ENCODE data around the gene RAD51B. TPM values are rescaled to one million over a fixed set of nuclear protein-coding genes. Genes with fewer than 3 reads are reported as not detected.

Gene RAD51B
- total RNA-seq, 1 experiment from 2014 or later = 29.9 TPM

DNA sequence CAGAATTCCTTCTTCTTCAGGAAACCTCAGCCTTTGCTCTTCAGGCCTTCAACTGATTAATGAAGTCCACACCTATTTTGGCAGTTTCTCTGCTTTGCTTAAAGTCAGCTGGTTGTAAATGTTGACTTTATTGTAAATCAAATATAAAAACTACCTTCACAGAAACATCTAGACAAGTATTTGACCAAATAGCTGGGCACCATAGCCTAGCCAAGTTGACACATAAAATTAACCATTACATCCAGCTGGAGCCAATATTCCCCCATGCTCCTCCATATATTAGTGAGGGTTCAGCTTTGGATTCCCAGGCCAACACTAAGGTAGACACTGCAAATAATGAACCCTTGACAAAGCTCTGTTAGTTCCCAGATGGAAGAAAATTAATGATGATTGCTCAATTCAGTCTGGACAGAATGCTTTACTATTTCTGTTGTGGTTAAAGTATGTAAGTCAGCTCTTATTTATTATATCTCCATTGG, 847.8 kb downstream of the RAD51B start:
- peak overlapping the region; percentile 84; the same call in 1 of the 2 replicates for H3K27ac ChIP-seq
- ChIA-PET POLR2A (ENCODE audit: unreplicated experiment) (no interaction called here), CTCF (interaction anchor here (0.6 to 1.0 kb wide), 2 partner anchors 9 to 141 kb away, joined by 3 to 4 read pairs; no protein-coding TSS in a partner anchor)
- intact Hi-C loops (cut with micrococcal nuclease; ENCODE audit: unreplicated experiment) = no loop called here
- H3K9me3 ChIP-seq (ENCODE audit: insufficient read depth, low read depth) = peaks cover 6% of the 10 kb centered on the region; the same call in 1 of the 2 replicates
- TF ChIP-seq EZH2 (IDR thresholded peaks at IDR 0.05; ENCODE audit: low read depth) (no peak), CTCF (conservative IDR thresholded peaks at IDR 0.05) (no peak)
- DNase-seq = no peak
- BruUV-seq (replicated peaks) = no TSS peak
- H3K4me1 ChIP-seq (replicated peaks; ENCODE audit: insufficient read depth) = peaks cover 74% of the 10 kb centered on the region
- H3K4me3 ChIP-seq = no peak overlapping the region
- H4K20me1 ChIP-seq (ENCODE audit: insufficient read depth) = no peaks in the 10 kb centered on the region
- H3K27me3 ChIP-seq (ENCODE audit: insufficient read depth, low read depth) = no peaks in the 10 kb centered on the region
- no peaks in the 10 kb centered on the region for H3K79me2 ChIP-seq (ENCODE audit: low read depth)
- no peak overlapping the region for H2AFZ ChIP-seq
- peaks cover 43% of the 10 kb centered on the region for H3F3A ChIP-seq (ENCODE audit: insufficient read depth, low read depth)
- no peaks in the 10 kb centered on the region for H3K36me3 ChIP-seq (ENCODE audit: low read depth)
- H3K4me2 ChIP-seq = no peak overlapping the region
- H3K9me2 ChIP-seq (ENCODE audit: insufficient read depth) = no peaks in the 10 kb centered on the region

DNA sequence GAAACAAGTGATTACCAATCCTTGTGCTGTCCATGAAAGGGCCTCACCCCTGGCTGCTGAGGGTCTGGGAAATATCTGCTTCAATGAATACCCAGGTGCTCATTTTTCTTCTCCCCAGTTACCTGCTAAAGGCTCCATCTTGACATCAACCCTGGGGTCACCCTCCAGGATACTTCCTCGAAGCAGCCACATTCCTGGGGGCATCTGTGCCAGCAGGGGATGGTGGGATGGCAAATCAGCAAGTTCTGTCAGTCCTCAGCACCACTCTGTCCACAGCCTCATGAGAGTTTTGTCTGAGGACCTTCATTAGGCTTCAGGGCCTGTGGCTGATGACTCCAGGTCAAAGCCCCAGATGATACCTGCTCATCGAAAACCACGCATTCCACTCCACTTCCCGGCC, 848.4 kb downstream of the RAD51B start:
- no peaks in the 10 kb centered on the region for H3K79me2 ChIP-seq (ENCODE audit: low read depth)
- POLR2A ChIA-PET (ENCODE audit: unreplicated experiment) = no interaction called here
- CTCF ChIA-PET = interaction anchor here (1.0 kb wide), 1 partner anchor 10 kb away, joined by 3 read pairs; no protein-coding TSS in a partner anchor
- intact Hi-C loops (cut with micrococcal nuclease; ENCODE audit: unreplicated experiment) = no loop called here
- no peak overlapping the region for H3K4me3 ChIP-seq
- H2AFZ ChIP-seq = no peak overlapping the region
- no peaks in the 10 kb centered on the region for H3K27me3 ChIP-seq (ENCODE audit: insufficient read depth, low read depth)
- peak overlapping the region; percentile 53; the same call in 1 of the 2 replicates for H3K4me2 ChIP-seq
- peak overlapping the region; percentile 84 for H3K27ac ChIP-seq
- DNase-seq = no peak
- H3K36me3 ChIP-seq (ENCODE audit: low read depth) = no peaks in the 10 kb centered on the region
- H3K4me1 ChIP-seq (replicated peaks; ENCODE audit: insufficient read depth) = peaks cover 81% of the 10 kb centered on the region
- peaks cover 49% of the 10 kb centered on the region for H3F3A ChIP-seq (ENCODE audit: insufficient read depth, low read depth)
- no peak for TF ChIP-seq EZH2 (IDR thresholded peaks at IDR 0.05; ENCODE audit: low read depth)
- no peak for TF ChIP-seq CTCF (conservative IDR thresholded peaks at IDR 0.05)
- H4K20me1 ChIP-seq (ENCODE audit: insufficient read depth) = no peaks in the 10 kb centered on the region
- BruUV-seq (replicated peaks) = no TSS peak
- H3K9me3 ChIP-seq (ENCODE audit: insufficient read depth, low read depth) = peaks cover 7% of the 10 kb centered on the region; the same call in 1 of the 2 replicates
- H3K9me2 ChIP-seq (ENCODE audit: insufficient read depth) = no peaks in the 10 kb centered on the region

DNA sequence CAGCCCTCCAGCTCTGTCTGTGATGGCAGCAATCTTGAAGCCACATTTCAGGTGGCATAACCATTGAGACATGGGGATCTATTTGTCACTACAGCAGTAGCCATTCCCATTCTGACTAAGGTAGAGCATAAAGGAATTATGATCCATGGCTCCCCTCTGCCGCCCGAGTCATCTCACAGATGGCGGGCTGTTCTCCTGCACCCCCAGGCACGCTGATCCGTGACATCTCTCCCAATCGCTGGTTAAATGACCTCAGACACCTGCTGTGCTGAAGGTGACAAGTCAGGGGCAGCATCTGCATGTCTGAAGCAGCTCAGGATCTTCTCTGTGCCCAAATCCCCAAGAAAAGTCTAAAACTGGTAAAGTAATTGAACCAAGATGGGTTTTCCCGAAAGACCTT, 849.0 kb downstream of the RAD51B start:
- CTCF ChIA-PET = interaction anchor here (1.0 kb wide), 1 partner anchor 10 kb away, joined by 3 read pairs; no protein-coding TSS in a partner anchor
- no peak for TF ChIP-seq CTCF (conservative IDR thresholded peaks at IDR 0.05)
- no peak for TF ChIP-seq EZH2 (IDR thresholded peaks at IDR 0.05; ENCODE audit: low read depth)
- BruUV-seq (replicated peaks) = no TSS peak
- peak overlapping the region; percentile 53 for H3K4me2 ChIP-seq
- no peak overlapping the region for H3K4me3 ChIP-seq
- H3K4me1 ChIP-seq (replicated peaks; ENCODE audit: insufficient read depth) = peaks cover 82% of the 10 kb centered on the region
- intact Hi-C loops (cut with micrococcal nuclease; ENCODE audit: unreplicated experiment) = no loop called here
- H3F3A ChIP-seq (ENCODE audit: insufficient read depth, low read depth) = peaks cover 54% of the 10 kb centered on the region
- no peaks in the 10 kb centered on the region for H3K9me2 ChIP-seq (ENCODE audit: insufficient read depth)
- peak overlapping the region; percentile 84 for H3K27ac ChIP-seq
- no peaks in the 10 kb centered on the region for H3K36me3 ChIP-seq (ENCODE audit: low read depth)
- no peak overlapping the region; the same call in 1 of the 2 replicates for H2AFZ ChIP-seq
- no peaks in the 10 kb centered on the region for H4K20me1 ChIP-seq (ENCODE audit: insufficient read depth)
- peaks cover 10% of the 10 kb centered on the region; the same call in 1 of the 2 replicates for H3K9me3 ChIP-seq (ENCODE audit: insufficient read depth, low read depth)
- H3K79me2 ChIP-seq (ENCODE audit: low read depth) = no peaks in the 10 kb centered on the region
- POLR2A ChIA-PET (ENCODE audit: unreplicated experiment) = interaction anchor here (0.6 kb wide), 1 partner anchor 443 kb away, joined by 3 read pairs; no protein-coding TSS in a partner anchor
- no peaks in the 10 kb centered on the region for H3K27me3 ChIP-seq (ENCODE audit: insufficient read depth, low read depth)
- DNase-seq = no peak
